ENCODE results near the gene ZNF397. TPM values are rescaled to one million over a fixed set of nuclear protein-coding genes. Genes with fewer than 3 reads are reported as not detected.
"Not testable (repeated sequence)": the region's sequence is repeated elsewhere in the genome, so short reads cannot be mapped to it uniquely, and the experiment has no call there.

Gene ZNF397
- 13.9 and 24.5 TPM in 2 replicates for total RNA-seq

DNA sequence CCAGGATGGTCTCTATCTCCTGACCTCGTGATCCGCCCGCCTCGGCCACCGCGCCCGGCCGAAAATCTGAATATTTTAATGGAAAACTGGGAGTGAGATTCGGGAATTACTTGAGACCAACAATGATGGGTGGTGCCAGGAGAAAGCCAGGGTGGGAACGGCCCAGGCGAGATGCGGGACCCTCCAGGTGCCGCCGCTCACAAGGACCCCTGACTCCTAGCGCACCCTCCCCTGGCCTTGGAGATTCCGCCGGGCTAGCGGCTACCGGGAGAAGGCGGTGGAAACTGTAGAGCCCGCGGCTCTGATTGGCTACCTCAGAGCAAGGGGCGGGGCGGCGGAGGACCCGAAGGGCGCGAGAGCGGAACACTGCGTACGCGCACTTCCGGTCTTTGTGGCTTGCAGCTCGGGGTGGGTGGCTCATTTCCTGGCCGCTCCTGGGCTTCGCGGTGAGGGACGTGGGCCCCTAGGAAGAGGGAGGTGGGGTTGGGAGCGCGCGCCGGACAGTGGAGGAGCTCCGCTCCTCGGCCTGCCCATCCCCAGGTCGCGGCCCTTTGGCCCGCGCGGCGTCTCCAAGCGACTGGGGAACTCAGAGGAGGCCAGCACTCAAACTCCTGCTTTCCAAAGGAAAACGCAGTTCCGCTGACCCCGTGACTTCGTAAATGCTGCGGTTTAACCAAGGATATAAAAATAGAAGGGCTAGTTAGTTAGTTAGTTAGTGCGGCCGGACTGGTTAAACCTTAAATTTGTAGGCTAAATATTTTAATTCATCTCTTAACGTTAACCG, at the start of gene ZNF397:
Gene ZNF397 (plus strand): TSS at position 371 of the 784 bp plus-strand sequence. CDS start 1,437 bp downstream, outside the sequence.
- DNase-seq (ENCODE audit: low read depth) = peak; percentile 86

DNA sequence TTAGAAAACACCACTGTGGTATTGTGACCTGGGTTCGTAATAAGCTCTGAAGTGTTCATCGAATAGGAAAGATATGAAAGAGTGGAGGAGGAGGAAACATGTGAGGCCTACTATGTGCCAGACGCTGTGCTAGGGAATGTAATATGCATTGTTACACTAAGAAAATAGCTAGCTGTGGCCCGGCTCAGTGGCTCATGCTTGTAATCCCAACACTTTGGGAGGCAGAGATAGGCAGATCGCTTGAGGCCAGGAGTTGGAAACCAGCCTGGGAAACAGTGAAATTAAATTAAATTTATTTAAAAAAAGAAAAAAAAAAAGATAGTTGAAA, 49.2 kb upstream of the ZNF397 start:
- DNase-seq (ENCODE audit: low read depth) = no peak

DNA sequence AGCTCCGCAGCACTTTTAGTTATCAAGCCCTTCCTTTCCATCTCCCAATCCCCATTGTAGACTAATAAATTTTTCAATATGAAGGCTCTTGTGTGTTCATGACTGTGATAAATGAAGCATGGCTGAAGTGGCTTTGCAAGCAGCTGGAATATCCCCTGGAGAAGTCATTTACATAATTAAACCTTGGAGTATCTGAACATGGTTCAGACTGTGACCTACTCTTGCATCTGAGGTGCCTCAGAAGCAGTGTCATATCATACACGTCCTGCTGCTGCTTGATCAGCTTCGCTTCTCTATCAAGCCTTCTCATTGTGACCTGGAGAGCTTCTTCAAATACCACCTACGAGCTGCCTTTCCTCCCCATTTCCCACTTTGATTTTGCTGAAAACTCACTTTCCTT, 48.4 kb upstream of the ZNF397 start:
- no peak for DNase-seq (ENCODE audit: low read depth)

DNA sequence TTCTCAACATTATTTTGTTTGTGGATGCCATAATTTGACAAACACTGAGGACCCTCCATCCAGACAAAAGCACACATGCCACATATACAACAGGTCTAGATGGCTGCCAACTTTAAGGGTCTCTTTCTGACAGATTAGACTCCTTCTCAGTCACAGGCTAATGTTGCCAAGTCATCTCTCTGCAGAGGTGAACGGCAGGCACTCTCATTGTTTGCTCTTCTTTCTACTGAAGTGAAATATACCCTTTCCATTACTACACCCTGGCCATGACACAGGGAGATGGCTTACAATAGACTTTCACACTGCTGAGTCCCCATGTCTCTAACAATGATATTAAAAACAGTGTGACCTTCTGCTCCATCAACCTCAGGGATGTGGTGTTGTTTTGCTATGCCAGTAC, 47.5 kb upstream of the ZNF397 start:
- DNase-seq (ENCODE audit: low read depth) = no peak

DNA sequence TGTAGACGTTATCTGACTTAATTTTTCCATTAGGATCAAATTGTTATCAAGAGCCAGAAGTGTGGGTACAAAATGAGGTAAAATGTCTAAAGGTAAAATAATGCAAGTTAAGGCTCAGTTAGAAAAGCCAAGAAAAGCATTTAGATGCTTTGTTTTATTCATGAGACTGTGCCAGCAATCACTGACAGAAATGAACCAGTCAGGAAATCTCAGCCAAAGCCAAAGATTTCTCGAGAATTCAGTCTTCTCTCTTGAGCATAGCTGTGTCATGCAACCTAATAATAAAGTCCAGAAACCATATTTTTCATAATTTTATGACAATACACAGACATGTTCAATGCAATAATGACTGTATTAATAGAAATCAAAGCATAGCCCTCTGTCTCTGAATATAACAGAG, 43.5 kb upstream of the ZNF397 start:
- DNase-seq (ENCODE audit: low read depth) = no peak

DNA sequence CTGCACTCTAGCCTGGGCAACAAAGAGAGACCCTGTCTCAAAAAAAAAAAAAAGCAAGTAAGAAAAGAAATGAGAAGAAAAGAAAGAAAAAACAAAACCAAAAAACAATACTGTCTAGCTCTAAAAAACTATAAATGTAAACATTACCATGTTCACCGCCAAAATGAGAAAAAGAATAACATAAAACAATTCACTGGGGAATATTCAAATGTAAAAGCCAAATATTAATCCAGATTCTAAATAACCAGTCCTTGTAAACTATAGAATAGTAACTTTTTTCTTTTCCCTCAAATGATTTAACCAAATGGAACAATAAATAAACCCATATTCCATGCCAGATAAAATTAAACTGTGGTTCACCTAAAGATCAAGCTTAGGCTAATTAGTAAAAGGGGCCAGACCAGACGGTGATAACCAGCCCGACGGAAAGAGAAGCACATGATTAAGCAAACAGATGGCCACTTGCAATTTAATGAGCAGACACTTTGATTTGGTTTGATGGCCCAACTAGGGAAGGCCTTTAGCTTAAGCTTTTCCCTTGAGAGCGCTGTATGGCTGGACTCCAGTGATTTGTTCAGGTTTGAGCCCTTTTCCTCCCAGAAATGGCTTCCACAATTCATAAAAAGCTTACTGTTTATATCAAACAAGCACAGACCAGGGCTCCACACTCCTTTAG, 39.4 kb upstream of the ZNF397 start:
- no peak for DNase-seq (ENCODE audit: low read depth)

DNA sequence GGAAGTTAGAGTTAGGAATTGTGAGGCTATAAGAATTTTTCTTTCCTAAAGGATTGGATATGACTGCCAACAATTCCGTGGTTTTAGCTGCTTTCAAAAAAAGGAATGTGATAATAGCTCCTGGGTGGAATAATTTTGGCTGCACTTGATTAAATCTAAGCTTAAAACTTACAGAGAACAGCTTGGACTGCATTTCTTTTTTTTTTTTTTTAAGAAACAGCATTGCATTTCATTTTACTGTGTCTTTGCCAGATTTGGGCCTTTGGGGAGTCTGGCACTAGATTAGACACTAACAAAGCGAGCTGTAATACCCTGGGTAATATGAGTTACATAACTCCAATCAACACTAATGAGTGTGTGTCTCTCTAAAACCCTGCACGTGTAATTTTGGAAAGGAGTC, 37.8 kb upstream of the ZNF397 start:
- DNase-seq (ENCODE audit: low read depth) = peak; percentile 8

DNA sequence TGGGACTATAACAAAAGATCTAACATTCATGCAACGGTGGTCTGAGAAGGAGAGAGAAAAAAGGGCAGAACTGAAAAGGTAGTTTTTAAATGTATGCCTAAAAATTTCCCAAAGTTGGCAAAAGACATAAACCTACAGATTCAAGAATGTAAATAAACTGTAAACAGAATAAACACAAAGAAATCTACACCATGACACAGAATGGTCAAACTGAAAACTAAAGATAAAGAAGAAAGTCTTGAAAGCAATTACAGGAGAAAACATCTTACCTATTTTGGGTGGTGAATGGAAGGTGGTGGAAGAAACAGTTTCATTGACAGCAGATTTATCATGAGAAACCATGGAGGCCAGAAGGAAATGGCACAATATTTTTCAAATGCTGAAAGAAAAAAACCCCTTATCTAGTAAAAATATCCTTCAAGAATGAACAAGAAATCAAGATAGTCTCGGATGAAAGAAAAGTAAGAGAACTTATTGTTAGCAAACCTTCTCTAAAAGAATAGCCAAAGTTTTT, 35.6 kb upstream of the ZNF397 start:
- DNase-seq (ENCODE audit: low read depth) = no peak

DNA sequence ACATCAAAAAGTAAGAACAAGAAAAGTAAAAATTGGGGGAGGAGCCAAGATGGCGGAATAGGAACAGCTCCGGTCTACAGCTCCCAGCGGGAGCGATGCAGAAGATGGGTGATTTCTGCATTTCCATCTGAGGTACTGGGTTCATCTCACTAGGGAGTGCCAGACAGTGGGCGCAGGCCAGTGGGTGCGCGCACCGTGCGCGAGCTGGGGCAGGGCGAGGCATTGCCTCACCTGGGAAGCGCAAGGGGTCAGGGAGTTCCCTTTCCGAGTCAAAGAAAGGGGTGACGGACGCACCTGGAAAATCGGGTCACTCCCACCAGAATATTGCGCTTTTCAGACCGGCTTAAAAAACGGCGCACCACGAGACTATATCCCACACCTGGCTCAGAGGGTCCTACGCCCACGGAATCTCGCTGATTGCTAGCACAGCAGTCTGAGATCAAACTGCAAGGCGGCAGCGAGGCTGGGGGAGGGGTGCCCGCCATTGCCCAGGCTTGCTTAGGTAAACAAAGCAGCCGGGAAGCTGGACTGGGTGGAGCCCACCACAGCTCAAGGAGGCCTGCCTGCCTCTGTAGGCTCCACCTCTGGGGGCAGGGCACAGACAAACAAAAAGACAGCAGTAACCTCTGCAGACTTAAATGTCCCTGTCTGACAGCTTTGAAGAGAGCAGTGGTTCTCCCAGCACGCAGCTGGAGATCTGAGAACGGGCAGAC, 34.9 kb upstream of the ZNF397 start:
- DNase-seq (ENCODE audit: low read depth) = not testable (repeated sequence)

DNA sequence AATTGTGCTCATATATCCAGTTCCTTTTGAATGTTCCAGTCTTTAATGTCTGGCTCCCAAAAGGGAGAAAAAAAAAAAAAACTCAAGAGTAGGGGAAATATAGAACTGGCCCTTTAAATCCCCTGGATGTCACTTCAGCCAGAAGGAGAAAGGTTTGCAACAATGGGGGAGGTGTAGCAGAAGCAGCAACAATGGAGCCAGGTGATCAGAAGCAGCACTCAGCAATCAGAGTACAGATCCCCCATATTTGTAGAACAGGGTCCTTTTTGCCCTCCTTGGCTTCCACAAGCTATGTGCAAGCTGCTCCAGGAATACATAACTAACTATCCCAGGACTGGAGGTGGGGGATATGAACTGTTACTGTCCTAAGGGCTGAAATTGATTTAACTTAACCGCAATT, 25.8 kb upstream of the ZNF397 start:
- DNase-seq (ENCODE audit: low read depth) = no peak

DNA sequence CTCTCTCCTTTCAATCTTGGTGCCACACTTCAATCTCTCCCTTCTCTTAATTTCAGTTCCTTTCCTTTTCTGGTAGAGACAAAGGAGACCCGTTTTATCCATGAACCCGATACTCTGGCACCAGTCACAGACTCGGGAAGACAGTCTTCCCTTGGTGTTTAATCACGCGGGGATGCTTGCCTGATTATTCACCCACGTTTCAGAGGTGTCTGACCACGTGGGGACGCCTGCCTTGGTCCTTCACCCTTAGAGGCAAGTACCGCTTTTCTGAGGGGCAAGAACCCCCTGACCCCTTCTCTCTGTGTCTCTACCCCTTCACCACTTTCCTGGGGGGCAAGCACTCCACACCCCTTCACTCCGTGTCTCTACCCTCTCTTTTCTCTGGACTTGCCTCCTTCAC, 24.2 kb upstream of the ZNF397 start:
- not testable (repeated sequence) for DNase-seq (ENCODE audit: low read depth)

DNA sequence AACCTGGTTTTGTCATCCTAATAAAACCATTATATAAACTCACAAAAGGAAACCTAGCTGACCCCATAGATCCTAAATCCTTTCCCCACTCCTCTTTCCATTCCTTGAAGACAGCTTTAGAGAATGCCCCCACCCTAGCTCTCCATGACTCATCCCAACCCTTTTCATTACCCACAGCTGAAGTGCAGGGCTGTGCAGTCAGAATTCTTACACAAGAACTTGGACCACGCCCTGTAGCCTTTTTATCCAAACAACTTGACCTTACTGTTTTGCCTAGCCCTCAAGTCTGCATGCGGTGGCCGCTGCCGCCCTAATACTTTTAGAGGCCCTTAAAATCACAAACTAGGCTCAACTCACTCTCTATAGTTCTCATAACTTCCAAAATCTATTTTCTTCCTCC, 21.5 kb upstream of the ZNF397 start:
- not testable (repeated sequence) for DNase-seq (ENCODE audit: low read depth)

DNA sequence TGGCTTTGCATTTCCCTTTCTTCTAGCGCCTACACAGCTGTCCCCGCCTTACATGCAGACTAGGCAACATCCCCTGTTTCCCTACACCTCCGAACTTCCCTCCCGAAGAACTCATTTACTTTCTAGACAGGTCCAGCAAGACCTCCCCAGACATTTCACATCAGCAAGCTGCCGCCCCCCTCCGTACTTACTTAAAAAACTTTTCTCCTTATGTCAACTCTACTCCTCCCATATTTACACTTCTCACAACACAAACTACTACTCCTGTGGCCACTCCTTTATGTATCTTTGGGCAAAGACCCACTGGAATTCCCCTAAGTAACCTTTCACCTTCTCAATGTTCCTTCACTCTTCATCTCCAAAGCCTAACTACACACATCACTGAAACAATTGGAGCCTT, 20.4 kb upstream of the ZNF397 start:
- no peak for DNase-seq (ENCODE audit: low read depth)

DNA sequence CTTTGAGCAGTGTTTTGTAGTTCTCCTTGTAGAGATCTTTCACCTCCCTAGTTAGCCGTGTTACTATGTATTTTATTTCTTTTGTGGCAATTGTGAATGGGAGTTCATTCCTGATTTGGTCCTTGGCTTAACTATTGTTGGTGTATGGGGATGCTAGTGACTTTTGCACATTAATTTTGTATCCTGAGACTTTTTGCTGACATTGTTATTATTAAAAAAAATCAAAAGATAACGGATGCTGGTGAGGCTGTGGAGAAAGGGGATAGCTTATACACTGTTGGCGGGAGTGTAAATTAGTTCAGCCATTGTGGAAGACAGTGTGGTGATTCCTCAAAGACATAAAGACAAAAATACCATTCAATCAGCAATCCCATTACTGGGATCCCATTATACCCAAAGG, 17.0 kb upstream of the ZNF397 start:
- DNase-seq (ENCODE audit: low read depth) = no peak

DNA sequence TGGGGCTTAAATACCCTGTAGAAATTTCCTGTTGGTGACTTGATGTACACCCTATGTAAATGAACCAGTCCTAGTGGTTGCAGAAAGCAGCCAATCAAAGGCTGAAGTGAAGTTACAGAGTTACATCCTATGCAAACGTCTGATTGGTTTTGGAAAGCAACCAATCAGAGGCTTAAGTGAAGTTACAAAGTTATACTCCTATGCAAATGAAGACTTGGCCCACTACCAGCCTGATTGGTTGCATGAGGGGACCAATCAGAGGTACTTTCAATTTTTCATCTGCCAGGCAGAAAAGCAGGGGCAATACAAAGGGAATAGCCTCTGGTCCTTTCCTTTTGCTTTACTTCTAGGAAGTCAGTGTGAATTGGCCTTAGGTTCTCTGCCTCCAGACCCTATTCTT, 13.6 kb upstream of the ZNF397 start:
- DNase-seq (ENCODE audit: low read depth) = no peak

DNA sequence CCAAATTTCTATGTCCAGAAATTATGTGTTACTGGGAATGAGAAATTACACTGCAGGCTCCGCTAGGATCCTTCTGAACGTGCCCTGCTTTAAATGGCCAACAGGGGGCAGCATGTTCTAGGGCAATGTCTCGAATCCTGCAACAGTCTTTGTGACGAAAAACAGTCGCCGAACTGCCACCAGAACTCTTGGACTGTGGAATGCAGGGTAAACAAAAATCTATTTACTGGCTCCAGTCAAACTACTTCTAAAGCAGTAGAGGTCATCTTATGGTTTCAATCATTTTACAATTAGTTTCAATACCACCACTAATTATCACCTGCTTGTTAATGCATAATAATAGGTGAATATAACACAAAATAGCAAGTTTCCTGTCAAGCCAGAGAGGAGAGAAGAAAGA, 9.8 kb upstream of the ZNF397 start:
- DNase-seq (ENCODE audit: low read depth) = peak; percentile 65

DNA sequence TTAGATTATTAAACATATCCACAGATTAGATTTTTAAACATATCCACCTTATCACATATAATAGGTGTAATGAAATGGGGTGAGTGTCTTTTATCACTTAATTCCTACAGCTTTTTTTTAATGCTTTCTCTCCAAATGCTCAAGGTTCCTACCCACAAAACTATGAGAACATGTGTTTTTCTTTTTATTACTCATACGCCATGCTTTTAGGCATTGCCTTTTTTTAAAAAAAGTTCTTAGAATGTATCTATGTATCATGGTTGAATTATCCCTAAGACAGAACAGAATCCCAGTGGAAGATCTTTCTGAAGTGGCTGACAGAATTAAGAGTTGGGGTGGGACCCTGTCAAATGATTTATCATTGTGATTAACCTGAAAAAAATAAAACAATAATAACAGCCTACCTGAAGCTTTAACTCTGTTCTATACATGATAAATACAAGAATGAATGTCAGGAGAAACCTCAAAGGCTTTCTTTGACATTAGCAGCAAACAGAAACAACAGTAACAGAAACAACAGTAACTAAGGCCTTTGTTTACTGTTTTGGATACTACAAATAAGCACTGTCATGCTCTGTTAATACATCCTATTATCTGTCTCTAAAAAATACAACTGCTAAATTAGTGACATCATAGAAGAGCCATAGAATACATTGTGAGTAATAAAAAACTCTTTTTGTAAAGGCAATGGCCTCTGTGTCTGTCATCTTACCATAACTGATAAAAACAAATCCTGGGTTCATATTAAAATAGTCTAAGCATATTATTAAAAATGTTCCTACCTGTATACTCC, 4.1 kb upstream of the ZNF397 start:
- DNase-seq (ENCODE audit: low read depth) = no peak

DNA sequence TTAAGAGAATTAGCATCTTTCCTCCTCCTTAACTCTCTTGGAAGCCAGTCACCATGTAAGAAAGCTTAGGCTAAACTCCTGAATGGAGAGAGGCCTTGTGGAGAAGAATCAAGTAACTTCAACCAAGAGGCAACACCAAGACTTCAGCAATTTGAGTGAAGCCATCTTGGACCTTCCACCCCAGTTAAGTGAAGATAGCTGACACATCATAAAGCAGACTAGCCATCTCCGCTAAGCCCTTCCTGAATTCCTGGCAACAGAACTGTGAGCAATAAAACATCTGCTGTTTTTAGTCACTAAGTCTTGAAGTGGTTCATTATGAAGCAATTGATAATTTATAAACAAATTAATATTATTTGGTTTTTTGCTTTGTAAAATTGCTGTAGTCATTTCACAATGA, 1.5 kb upstream of the ZNF397 start:
- DNase-seq (ENCODE audit: low read depth) = no peak

DNA sequence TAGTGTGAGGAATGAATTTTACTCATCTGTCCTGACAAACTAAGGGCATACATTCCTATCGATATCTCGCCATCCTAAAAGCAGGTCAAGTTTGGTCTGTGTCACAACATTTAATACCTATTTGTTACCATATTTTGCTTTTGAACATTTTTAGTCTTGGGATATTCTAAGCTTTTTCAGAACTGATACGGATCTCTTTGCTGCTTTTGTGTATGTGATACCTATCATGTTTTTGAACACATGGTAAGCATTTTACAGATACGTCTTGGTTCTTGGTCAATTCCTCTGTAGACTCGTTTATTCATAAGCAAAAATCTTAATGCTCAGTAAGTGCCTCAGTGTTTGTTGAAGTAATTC, 592 bp downstream of the ZNF397 start:
- DNase-seq (ENCODE audit: low read depth) = peak; percentile 19

DNA sequence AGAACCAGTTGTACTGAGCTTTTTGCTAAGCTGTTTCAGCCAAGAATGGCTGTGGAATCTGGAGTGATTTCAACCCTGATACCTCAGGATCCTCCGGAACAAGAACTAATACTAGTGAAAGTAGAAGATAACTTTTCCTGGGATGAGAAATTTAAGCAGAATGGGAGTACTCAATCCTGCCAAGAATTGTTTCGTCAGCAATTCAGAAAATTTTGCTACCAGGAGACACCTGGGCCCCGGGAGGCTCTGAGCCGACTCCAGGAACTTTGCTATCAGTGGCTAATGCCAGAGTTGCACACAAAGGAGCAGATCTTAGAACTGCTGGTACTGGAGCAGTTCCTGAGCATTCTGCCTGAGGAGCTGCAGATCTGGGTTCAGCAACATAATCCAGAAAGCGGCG, 1.6 kb downstream of the ZNF397 start:
- DNase-seq (ENCODE audit: low read depth) = no peak

DNA sequence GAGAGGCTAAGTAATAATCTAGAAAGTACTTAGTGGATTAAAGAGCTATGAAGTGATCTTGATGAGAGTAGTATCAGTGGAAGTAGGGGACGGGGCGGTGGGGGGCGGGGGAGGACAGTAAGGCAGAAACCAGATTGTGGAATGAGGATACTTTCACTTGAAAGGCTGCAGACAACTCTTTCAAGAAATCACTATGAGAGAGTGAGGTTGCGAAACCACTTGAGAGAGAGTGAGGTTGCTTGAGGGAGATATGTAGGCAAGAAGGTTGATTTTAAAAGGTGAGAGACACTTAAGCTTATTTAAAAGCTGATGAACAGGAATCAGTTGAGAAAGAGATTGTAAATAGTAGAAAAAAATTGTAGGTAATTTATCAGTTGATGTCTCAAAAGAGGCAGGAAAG, 3.8 kb downstream of the ZNF397 start:
- DNase-seq (ENCODE audit: low read depth) = no peak

DNA sequence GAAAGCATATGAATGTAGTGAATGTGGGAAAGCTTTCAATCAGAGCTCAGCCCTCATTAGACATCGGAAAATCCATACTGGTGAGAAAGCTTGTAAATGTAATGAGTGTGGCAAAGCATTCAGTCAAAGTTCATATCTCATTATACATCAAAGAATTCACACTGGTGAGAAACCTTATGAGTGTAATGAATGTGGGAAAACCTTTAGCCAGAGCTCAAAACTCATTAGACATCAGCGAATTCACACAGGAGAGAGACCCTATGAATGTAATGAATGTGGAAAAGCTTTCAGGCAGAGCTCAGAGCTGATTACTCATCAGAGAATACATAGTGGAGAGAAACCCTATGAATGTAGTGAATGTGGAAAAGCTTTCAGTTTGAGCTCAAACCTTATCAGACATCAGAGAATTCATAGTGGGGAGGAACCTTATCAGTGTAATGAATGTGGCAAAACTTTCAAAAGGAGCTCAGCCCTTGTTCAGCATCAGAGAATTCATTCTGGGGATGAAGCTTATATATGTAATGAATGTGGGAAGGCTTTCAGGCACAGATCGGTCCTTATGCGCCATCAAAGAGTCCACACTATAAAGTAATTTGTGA, 5.0 kb downstream of the ZNF397 start:
- DNase-seq (ENCODE audit: low read depth) = no peak
